Sigmoid colon (tissue), 4 donors: Measurements from ENCODE around the gene PCDHGB4.

Experiments
- POLR2A ChIP-seq, 2 donors: fragments of 450-650 bp; IDR thresholded peaks; one replicate each; pipeline ENCODE4 v1.6.1; 2016; ENCODE audit warnings: antibody characterized with exemption in 2 of 2, mild to moderate bottlenecking in 2 of 2, moderate library complexity in 2 of 2
- POLR2AphosphoS5 ChIP-seq, 4 donors: sonication (generic); formaldehyde crosslinking; IDR thresholded peaks; one replicate each; pipeline ENCODE4 v1.6.1; 2017; ENCODE audit warnings: antibody characterized with exemption in 4 of 4
- TF ChIP-seq, protein P1 (sequence below), 4 experiments: fragments of 450-650 bp in 3 of 4; fragments of 200-600 bp in 1 of 4; IDR thresholded peaks; one replicate each; pipeline ENCODE4 v1.5.1; 2016 to 2019; ENCODE audit warnings: antibody characterized with exemption in 4 of 4, mild to moderate bottlenecking in 3 of 4, moderate library complexity in 2 of 4

DNA sequence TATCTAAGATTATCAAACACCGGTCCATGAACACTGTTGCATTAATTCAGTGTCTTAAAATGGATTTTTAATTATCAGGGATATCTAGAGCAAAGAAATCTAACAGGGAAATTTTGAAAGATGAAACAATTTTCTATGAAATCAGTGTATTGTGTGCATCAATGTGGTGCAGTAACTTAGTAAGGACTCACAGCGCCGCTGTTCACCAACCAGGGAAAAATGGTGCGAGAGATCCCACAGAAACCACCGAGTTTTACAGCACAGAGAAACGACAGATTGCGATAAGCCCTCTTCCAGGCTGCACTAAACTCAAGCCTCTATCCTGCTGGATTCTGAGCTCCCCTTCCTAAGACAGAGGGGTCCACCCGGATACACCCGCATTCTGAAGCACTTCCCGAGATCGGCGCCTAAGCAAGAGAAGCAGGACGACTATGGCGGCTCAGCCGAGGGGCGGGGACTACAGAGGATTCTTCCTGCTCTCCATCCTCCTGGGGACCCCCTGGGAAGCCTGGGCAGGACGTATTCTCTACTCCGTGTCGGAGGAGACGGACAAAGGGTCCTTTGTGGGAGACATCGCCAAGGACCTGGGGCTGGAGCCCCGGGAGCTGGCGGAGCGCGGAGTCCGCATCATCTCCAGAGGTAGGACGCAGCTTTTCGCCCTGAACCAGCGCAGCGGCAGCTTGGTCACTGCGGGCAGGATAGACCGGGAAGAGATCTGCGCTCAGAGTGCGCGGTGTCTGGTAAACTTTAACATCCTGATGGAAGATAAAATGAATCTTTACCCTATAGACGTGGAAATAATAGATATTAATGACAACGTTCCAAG lies 4.8 kb upstream of the PCDHGB4 start, which contains the start of gene PCDHGA7:
- TF ChIP-seq, protein P1, sequence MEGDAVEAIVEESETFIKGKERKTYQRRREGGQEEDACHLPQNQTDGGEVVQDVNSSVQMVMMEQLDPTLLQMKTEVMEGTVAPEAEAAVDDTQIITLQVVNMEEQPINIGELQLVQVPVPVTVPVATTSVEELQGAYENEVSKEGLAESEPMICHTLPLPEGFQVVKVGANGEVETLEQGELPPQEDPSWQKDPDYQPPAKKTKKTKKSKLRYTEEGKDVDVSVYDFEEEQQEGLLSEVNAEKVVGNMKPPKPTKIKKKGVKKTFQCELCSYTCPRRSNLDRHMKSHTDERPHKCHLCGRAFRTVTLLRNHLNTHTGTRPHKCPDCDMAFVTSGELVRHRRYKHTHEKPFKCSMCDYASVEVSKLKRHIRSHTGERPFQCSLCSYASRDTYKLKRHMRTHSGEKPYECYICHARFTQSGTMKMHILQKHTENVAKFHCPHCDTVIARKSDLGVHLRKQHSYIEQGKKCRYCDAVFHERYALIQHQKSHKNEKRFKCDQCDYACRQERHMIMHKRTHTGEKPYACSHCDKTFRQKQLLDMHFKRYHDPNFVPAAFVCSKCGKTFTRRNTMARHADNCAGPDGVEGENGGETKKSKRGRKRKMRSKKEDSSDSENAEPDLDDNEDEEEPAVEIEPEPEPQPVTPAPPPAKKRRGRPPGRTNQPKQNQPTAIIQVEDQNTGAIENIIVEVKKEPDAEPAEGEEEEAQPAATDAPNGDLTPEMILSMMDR (IDR thresholded peaks at IDR 0.05) = no peak
- no peak for TF ChIP-seq POLR2A (IDR thresholded peaks at IDR 0.05)
- TF ChIP-seq POLR2AphosphoS5 (IDR thresholded peaks at IDR 0.05) = no peak
